Measurements from ENCODE around the gene ELOVL1. TPM values are rescaled to one million over a fixed set of nuclear protein-coding genes. Genes with fewer than 3 reads are reported as not detected.

ELOVL1 gene
- total RNA-seq, 2 donors from 2014 or later = 58.2 to 64.6 TPM

DNA sequence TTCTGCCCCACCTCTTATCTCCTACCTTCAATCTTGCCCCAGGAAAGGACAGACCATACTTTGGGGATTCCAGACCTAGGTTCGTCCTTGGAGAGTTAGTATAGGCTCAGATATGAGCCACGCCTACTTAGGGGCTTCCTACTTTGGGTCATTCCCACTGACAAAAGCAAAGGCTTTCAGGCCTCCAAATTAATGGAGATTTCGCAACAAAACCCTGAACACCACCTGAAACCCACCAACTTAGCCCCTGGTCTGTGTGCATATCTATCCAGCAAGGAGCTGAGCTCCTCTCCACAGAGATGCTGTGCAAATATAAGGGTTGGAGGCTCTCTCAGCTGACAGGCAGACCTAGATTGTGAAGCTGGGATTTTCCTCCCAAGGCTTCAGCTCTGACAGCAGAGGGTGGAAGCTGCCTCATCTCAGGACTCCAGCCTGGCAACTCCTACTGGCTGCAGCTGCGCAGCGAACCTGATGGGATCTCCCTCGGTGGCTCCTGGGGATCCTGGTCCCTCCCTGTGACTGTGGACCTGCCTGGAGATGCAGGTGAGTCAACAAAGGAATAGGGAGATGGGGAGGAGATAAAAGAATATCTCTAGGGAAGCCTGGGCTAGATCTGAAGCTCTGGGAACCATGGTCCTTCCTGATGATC, 28.1 kb downstream of the ELOVL1 start:
- no peak for DNase-seq (ENCODE audit: low spot score)
- intact Hi-C loops (cut with DNase I) = no loop called here

DNA sequence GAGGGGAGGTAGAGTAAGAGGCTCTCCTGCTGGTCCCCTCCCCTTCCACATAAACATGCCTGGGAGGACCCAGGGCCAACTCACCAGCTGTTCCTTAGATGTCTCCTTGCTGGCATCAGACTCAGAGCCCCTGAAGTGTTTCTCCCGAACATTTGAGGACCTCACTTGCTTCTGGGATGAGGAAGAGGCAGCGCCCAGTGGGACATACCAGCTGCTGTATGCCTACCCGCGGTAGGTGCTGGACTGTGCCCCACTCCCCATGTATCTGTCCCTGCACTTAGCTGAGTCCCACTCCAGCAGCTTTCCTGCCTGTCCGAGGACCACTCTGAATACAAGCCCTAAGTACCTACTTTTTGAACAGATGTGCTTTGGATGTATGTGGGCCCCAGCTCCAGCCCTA, 29.8 kb downstream of the ELOVL1 start:
- no peak for DNase-seq (ENCODE audit: low spot score)
- intact Hi-C loops (cut with DNase I) = no loop called here

DNA sequence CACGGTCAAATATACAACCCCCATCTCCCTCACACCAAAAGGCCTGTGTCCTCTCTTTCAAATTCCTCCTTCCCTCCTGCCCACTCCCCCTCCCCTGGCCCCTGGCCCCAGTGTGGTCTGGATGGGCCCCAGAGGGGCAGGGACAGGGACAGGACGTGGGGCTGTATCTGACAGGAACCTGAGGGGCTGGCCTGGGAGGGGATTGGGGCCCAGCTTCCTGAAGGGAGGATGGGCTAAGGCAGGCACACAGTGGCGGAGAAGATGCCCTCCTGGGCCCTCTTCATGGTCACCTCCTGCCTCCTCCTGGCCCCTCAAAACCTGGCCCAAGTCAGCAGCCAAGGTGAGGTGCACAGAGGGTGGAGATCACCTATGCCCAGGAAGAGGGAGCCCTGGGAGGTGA, 30.2 kb downstream of the ELOVL1 start, which contains the start of gene MPL:
Gene MPL, plus strand, starts transcription at position 231 of the 400 bp plus-strand sequence. Its CDS starts 31 bp downstream, at position 262.
- no peak for DNase-seq (ENCODE audit: low spot score)
- intact Hi-C loops (cut with DNase I) = no loop called here

DNA sequence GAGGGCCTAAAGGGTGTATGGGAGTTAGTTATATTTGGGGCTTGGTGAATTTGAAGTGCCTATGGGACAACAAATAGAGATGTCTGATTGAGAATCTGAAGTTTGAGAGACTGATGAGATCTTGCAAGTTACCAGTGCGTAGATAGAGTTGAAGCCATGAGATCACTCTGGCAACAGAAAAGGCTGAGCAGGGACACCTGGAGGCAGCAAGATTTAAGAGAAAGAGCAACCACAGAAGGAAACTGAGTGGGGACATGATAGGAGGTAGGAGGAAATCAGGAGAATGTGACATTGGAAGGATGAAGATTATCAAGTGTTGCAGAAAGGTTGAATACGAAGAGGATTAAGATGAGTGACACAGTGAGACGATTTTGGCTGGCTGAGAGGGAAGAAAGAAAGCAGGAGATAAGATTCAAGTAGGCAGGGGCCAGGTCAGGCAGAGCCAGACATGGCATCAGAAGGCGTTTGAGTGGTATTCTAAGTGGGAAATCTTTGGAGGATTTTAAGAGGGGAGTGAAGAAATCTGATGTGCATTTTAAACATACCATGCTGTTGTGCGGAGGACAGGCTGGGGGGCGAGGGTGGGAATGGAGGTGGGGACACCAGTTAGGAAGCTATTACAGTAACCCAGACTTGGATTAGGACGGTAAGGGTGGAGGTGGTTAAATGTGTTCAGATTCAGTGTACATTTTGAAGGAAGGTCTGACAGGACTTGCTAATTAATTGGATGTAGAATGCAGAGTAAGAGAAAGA, 33.2 kb downstream of the ELOVL1 start:
- peak; percentile 34 for DNase-seq (ENCODE audit: low spot score)
- intact Hi-C loops (cut with DNase I) = no loop called here

DNA sequence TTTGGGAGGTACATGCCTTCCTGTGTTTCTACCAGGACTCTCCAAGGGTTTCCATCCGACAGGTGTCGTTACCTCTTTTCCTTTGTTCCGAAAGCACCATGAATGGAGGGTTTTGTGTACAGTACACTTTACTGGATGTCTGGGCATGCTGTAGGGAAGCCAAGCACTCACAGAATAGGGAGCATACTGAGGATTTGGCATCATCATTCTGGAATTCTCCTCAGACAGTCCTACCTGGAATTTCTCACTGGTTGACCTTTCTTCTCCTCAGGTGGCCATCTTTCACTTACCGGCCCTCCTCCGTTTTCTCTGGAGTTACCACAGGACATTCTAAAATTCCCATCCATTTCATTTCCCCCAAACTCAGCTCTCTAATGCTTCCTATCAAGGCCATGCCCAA, 36.1 kb downstream of the ELOVL1 start:
- DNase-seq (ENCODE audit: low spot score) = no peak
- intact Hi-C loops (cut with DNase I) = no loop called here

DNA sequence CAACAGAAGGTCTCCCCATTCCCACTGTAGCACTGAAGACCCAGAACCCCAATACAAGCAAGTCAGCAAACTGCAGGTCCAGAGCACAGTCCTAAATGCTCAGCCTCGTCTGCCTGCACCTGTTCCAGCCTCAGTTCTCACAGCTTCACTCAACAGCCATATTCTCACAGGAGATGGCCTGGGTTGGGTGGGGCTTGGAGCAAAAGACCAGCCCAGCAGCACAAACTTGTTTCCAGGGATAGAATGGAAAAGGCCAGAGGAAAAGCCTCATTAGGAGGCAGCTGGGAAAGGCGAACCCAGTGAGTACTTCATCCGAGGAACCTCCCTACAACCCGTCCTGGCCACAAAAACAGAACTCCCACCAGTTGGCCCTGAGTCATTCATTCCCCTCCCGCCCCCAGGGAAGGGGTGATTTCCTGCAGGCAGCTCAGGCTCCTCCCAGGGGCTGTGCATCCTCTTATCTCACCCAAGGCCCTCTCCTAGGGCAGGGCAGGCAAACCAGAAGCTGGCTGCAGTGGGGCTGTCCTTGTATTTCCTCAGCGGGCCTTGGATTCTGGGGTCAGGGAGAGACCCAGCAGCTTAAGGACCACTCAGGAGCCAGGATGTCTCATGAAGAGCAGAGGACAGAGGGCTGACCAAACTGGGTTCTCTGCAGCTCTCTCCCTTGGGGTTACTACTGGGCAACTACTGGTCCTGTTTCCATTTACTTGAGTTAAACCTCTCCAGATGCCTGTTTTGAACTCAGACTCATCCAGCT, 37.6 kb downstream of the ELOVL1 start:
- intact Hi-C loops (cut with DNase I) = loop anchor here in 1 of 2 donors (5.0 kb wide), 1 partner anchor 53 kb away; no protein-coding TSS in a partner anchor
- DNase-seq (ENCODE audit: low spot score) = peak; percentile 92

DNA sequence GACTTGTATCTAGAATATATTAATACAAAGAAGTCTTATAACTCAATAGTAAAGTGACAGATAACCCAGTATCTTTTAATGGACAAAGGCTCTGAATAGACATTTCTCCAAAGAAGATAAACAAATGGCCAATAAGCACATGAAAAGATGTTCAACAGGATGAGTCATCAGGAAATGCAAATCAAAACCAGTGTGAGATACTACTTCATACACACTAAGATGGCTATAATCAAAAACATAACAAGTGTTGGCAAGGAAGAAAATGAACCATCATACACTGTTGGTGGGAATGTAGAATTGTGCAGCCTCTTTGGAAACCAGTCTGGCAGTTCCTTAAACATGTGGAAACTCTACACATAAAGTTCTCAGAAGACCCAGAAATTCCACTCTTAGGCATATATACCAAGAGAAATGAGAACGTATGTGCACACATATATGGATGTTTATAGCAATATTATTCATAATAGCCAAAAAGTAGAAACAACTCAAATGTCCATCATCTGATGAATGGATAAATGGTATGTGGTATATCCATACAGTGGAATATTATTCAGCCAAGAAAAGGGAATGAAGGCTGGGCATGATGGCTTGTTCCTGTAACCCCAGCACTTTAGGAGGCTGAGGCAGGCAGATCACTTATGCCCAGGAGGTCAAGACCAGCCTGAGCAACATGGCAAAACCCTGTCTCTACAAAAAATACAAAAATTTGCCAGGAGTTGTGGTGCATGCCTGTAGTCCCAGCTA, 40.1 kb downstream of the ELOVL1 start:
- intact Hi-C loops (cut with DNase I) = loop anchor here in 1 of 2 donors (5.0 kb wide), 1 partner anchor 50 kb away; no protein-coding TSS in a partner anchor
- no peak for DNase-seq (ENCODE audit: low spot score)

DNA sequence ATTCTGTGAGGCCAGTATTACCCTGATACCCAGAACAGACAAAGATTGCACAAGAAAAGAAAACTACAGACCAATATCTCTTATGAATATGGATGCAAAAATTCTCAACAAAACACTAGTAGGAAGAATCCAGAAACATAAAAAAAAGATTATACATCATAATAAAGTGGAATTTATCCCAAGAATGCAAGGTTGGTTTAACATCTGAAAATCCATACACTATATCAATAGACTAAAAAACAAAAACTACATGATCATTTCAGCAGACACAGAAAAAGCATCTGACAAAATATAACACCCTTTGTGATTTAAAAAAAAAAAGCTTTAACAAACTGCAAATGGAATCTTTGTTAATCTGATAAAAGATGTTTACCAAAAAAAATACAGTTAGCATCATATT, 42.4 kb downstream of the ELOVL1 start:
- intact Hi-C loops (cut with DNase I) = loop anchor here in 1 of 2 donors (5.0 kb wide), 1 partner anchor 48 kb away; no protein-coding TSS in a partner anchor
- no peak for DNase-seq (ENCODE audit: low spot score)

DNA sequence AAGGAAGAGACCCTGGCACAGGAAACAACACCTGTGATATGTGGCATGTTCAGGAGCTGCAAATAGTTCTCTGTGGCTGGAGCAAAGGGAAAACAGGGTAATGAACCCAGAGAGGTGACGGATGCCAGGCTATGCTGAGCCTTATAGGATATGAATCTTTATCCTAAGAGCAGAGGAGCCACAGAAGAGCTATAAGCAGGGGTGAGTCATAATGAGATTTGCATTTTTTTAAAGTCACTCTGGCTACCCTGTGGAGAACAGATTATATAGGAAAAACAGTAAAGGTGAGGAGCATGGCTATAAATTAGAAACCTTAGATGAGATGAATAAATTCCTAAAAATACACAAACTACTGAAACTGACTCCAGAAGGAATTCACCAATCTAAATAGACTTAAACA, 43.0 kb downstream of the ELOVL1 start:
- no peak for DNase-seq (ENCODE audit: low spot score)
- intact Hi-C loops (cut with DNase I) = loop anchor here in 1 of 2 donors (5.0 kb wide), 1 partner anchor 48 kb away; no protein-coding TSS in a partner anchor

DNA sequence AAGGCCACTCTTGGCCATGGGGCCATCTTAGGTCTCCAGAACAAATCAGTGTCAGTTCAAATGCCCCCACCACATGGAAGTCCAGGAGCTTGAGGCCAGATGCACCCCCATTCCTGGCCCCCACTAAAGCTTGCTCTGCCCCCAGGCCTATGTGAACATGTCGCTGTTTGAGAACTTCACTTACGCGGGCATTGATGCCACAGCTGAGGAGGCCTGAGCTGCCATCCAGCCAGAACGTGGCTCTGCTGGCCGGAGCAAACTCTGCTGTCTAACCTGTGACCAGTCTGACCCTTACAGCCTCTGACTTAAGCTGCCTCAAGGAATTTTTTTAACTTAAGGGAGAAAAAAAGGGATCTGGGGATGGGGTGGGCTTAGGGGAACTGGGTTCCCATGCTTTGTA, 45.3 kb downstream of the ELOVL1 start:
- peak; percentile 69 for DNase-seq (ENCODE audit: low spot score)
- intact Hi-C loops (cut with DNase I) = no loop called here

DNA sequence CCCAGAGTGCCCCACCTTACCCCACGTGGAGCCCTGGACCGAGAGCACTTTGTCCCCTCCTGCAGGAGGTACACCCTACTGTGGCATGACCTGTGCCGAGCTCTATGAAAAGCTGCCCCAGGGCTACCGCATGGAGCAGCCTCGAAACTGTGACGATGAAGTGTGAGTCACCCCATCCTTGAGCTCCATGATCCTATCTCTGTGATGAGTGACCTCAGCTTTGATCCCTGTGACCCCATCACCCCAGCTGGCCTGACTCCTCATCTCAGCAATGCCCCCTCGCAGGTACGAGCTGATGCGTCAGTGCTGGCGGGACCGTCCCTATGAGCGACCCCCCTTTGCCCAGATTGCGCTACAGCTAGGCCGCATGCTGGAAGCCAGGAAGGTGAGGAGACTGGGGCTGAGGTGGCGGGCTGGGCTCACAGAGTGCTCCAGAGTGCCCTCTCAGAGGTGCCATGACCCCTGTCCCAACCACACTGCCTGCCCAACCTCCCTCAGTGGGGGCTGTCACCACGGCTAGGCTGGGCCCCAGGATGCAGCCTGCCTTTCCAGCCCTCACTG, 46.4 kb downstream of the ELOVL1 start:
- intact Hi-C loops (cut with DNase I) = no loop called here
- DNase-seq (ENCODE audit: low spot score) = peak; percentile 62

DNA sequence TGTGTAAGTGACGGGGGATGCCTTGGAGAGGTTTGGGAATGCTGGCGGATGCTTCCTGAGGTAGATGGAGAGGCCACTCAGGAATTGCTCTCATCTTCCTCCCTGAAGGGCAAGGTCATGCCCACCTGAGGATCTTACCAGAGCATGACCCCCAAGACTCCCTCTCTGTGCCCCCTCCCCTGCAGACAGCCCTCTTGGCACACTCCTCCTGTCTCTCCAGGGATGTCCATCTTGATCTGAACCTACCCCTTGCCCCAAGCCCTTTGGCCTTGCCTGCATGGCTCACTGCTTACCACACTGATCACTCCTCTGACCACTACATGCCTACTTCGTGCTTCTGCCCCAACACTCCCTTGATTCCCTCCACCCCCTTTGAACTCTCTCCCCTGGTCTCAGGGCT, 48.0 kb downstream of the ELOVL1 start:
- intact Hi-C loops (cut with DNase I) = no loop called here
- peak; percentile 45 for DNase-seq (ENCODE audit: low spot score)

DNA sequence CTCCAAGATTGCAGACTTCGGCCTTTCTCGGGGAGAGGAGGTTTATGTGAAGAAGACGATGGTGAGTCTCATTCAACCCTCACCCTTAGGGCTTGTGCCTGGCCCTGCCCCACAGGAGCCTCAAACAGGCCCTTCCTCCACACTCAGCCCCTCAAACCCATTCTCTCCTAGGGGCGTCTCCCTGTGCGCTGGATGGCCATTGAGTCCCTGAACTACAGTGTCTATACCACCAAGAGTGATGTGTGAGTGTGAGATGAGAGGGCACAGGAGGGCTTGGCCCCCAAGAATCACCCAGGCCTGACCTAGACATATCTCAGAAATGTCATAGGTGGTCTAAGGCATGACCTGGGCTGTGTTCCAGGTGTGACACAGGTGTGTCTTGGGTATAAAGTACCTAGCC, 48.5 kb downstream of the ELOVL1 start:
- intact Hi-C loops (cut with DNase I) = no loop called here
- peak; percentile 68 for DNase-seq (ENCODE audit: low spot score)

DNA sequence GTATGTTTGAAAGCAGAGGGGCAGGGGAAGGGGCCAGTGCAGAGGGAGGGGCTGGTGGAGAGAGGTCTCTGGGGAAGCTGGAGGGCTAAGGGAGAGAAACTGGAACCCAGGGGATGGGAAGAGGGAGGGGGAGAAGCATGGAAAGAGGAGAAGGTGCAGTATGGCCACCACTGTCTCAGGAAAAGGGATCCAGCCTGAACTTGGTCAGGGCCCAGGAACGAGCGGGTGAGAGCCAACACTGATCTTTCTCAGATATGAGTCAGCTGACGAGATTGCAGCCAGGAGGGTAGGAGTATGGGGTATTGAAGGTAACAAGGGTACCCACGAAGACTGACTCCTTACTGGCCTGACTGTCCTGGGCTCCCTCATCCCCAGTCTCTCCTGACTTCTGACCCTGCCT, 49.0 kb downstream of the ELOVL1 start:
- intact Hi-C loops (cut with DNase I) = no loop called here
- DNase-seq (ENCODE audit: low spot score) = peak; percentile 57

DNA sequence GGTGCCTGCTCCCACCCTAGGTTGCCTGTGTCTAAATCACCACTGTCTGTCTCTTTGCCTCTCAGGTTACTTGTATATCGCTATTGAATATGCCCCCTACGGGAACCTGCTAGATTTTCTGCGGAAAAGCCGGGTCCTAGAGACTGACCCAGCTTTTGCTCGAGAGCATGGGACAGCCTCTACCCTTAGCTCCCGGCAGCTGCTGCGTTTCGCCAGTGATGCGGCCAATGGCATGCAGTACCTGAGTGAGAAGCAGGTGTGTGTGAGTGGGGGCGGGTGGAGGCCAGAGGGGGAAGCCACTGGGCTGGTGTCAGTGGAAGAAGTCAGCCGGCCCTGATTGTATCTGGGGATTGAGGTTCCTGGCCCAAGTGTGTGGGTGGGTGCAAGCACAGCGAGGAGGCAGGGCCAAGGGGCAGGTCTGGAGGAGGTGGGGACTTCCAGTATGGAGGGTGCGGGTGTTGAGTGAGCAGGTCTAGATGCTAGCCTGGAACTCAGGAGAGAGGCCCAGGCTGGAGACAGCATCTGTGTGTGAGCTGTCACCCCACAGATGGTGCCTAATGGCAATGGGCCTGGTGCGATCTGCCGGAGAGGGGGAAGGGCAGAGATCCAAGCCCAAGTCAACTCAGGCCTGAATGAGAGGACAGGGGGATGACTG, 49.9 kb downstream of the ELOVL1 start:
- intact Hi-C loops (cut with DNase I) = no loop called here
- peak; percentile 60 for DNase-seq (ENCODE audit: low spot score)

DNA sequence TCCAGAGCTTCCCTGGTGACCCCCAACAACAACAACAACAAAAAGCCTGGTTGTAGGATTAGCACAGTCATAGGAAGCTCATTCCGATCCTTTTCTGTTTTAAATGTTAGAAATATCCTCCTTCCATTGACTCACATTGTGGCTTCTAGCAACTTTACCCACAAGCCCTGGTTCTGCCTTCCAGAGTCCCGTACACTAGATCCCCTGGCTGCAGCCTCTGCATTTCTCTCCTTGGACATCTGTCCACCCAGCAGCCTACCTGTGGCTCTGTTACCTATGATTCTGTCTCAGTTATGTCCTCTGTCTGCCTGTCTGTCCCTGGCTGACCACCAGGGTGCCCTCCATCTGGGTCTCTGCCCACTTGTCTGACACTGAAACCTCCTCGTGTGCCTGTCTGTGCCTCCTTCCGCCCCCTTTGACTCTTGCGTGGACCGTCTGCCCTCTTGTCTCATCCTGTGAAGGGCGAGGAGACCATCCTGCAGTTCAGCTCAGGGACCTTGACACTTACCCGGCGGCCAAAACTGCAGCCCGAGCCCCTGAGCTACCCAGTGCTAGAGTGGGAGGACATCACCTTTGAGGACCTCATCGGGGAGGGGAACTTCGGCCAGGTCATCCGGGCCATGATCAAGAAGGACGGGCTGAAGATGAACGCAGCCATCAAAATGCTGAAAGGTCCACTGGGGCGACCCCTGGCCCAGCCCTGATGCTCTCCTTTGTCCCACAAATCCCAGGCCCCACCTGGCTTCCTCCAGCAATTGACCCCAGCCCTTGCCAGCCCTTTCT, 50.9 kb downstream of the ELOVL1 start:
- peak; percentile 31 for DNase-seq (ENCODE audit: low spot score)
- intact Hi-C loops (cut with DNase I) = no loop called here

DNA sequence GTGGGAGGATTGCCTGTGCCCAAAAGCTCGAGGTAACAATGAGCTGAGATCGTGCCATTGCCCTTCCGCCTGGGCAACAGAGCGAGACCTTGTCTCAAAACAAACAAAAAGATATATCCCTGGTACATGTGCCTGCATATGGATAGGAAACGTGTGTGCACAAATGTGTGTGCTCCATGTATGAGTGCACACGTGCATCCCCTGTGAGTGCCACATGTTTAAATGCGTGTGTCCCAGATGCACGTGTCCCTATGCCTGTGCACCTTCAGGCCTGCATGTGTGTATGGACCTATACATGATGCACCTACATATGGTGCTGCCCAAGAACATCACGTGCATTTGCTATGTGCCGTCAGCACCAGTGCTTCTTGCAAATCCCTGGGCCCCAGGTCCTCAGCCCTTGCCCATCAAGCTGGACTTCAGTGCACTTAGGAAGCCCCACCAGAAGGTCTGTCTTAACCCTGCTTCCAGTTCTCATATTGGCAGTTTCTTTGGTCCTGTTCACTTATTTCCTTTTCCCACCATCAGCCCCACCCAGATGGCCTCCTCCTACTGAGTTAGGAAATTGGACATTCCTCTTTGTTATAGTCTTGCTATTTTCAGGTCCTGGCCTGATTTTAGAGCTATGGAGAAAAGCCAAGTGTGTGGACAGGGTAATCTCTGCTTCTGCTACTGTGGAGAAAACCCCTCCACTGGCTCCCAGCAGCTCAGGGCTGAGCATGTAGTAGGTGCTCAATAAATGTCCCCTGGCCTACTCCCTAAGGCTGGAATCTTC, 51.7 kb downstream of the ELOVL1 start:
- DNase-seq (ENCODE audit: low spot score) = peak; percentile 69
- intact Hi-C loops (cut with DNase I) = no loop called here

Measured in posterior vena cava (tissue), 2 donors.